ENCODE results near the gene ARSG.

Gene ARSG

GRCh38 chr17:68344701-68345136 lies 53.4 kb downstream of the ARSG start:
- H3K27ac ChIP-seq: peak overlapping the region; percentile 99
- peak overlapping the region; percentile 33 to 52 for H3K4me3 ChIP-seq (ENCODE audit: low read depth in 1 of 2, low read length in 1 of 2)
- peaks cover 76 to 77% of the 10 kb centered on the region in 2 experiments for H3K4me1 ChIP-seq (ENCODE audit: control insufficient read depth in 1 of 2, insufficient read depth in 1 of 2, low read depth in 1 of 2, low read length in 1 of 2)

GRCh38 chr17:68346448-68346847 lies 55.2 kb downstream of the ARSG start:
- peak overlapping the region; percentile 99 for H3K27ac ChIP-seq
- H3K4me3 ChIP-seq (ENCODE audit: low read depth in 1 of 2, low read length in 1 of 2): peak overlapping the region; percentile 52 to 57
- H3K36me3 ChIP-seq: no peaks in the 10 kb centered on the region
- H3K27me3 ChIP-seq: no peaks in the 10 kb centered on the region
- TF ChIP-seq CTCF (IDR thresholded peaks at IDR 0.05): peak; percentile 68
- H3K9me3 ChIP-seq: no peaks in the 10 kb centered on the region
- peaks cover 78 to 87% of the 10 kb centered on the region in 2 experiments for H3K4me1 ChIP-seq (ENCODE audit: control insufficient read depth in 1 of 2, insufficient read depth in 1 of 2, low read depth in 1 of 2, low read length in 1 of 2)

More at GRCh38 chr17:68344701-68345136, 53.4 kb downstream of the ARSG start:
- Histone ChIP-seq H3K9me3 (no peaks in the 10 kb centered on the region), H3K27me3 (no peaks in the 10 kb centered on the region), H3K36me3 (no peaks in the 10 kb centered on the region)
- TF ChIP-seq CTCF (IDR thresholded peaks at IDR 0.05): peak; percentile 3

GRCh38 chr17:68347380-68347779 lies 56.1 kb downstream of the ARSG start:
- Histone ChIP-seq H3K27me3 (no peaks in the 10 kb centered on the region), H3K27ac (peak overlapping the region; percentile 99), H3K9me3 (no peaks in the 10 kb centered on the region), H3K4me1 (ENCODE audit: control insufficient read depth in 1 of 2, insufficient read depth in 1 of 2, low read depth in 1 of 2, low read length in 1 of 2) (peaks cover 84 to 96% of the 10 kb centered on the region in 2 experiments), H3K4me3 (ENCODE audit: low read depth in 1 of 2, low read length in 1 of 2) (peak overlapping the region; percentile 52 to 57), H3K36me3 (no peaks in the 10 kb centered on the region)
- TF ChIP-seq CTCF (IDR thresholded peaks at IDR 0.05): no peak

- no peak for TF ChIP-seq CTCF (IDR thresholded peaks at IDR 0.05)
- Histone ChIP-seq H3K27ac (peak overlapping the region; percentile 99), H3K9me3 (no peaks in the 10 kb centered on the region), H3K4me1 (ENCODE audit: control insufficient read depth in 1 of 2, insufficient read depth in 1 of 2, low read depth in 1 of 2, low read length in 1 of 2) (peaks cover 83 to 95% of the 10 kb centered on the region in 2 experiments), H3K4me3 (ENCODE audit: low read depth in 1 of 2, low read length in 1 of 2) (peak overlapping the region in 1 of 2 experiments; percentile 52), H3K36me3 (no peaks in the 10 kb centered on the region), H3K27me3 (no peaks in the 10 kb centered on the region)
Measured at GRCh38 chr17:68349157-68349556, 57.9 kb downstream of the ARSG start.

- H3K4me1 ChIP-seq (ENCODE audit: control insufficient read depth in 1 of 2, insufficient read depth in 1 of 2, low read depth in 1 of 2, low read length in 1 of 2): peaks cover 79 to 93% of the 10 kb centered on the region in 2 experiments
Measured at GRCh38 chr17:68351395-68351794, 60.1 kb downstream of the ARSG start.

More at GRCh38 chr17:68351395-68351794, 60.1 kb downstream of the ARSG start:
- H3K9me3 ChIP-seq: no peaks in the 10 kb centered on the region
- no peaks in the 10 kb centered on the region for H3K36me3 ChIP-seq
- peak overlapping the region in 1 of 2 experiments; percentile 8 for H3K4me3 ChIP-seq (ENCODE audit: low read depth in 1 of 2, low read length in 1 of 2)
- no peak for TF ChIP-seq CTCF (IDR thresholded peaks at IDR 0.05)
- H3K27me3 ChIP-seq: no peaks in the 10 kb centered on the region
- peak overlapping the region; percentile 78 for H3K27ac ChIP-seq
